ENCODE data around the gene STX3. TPM values are rescaled to one million over a fixed set of nuclear protein-coding genes. Genes with fewer than 3 reads are reported as not detected.

STX3 gene
- total RNA-seq, 3 donors from 2014 or later (not counting 1 experiment from before 2014, with no cell fraction given), result 6.8 to 19.1 (median 17.0) TPM

GRCh38 chr11:59708537-59708936, 46.6 kb upstream of the STX3 start:
- Mint-ChIP-seq H3K27me3 (ENCODE audit: low read depth in 2 of 2) (peaks cover 22 to 27% of the 10 kb centered on the region in 2 donors), H3K4me1 (no peaks in the 10 kb centered on the region), H3K27ac (no peak overlapping the region), H3K4me3 (no peak overlapping the region), H3K9me3 (no peaks in the 10 kb centered on the region), H3K36me3 (no peaks in the 10 kb centered on the region)
- no peak for TF ChIP-seq CTCF (IDR thresholded peaks at IDR 0.05)
- Histone ChIP-seq H3K27me3 (ENCODE audit: control insufficient read depth, insufficient read depth, low read length) (peaks cover 2% of the 10 kb centered on the region), H3K4me3 (ENCODE audit: low read length) (no peak overlapping the region), H3K4me1 (ENCODE audit: control insufficient read depth, insufficient read depth, low read length) (no peaks in the 10 kb centered on the region), H3K9me3 (ENCODE audit: control insufficient read depth, insufficient read depth, low read length) (no peaks in the 10 kb centered on the region), H3K27ac (ENCODE audit: low read length) (no peak overlapping the region), H3K36me3 (ENCODE audit: control insufficient read depth, insufficient read depth, low read length) (no peaks in the 10 kb centered on the region)
- 62% methylated on average over 1 of the region's 1 CpG for WGBS (ENCODE audit: insufficient coverage)
- intact Hi-C loops (cut with micrococcal nuclease), result no loop called here
- no peak for DNase-seq
- ATAC-seq, result no peak

- 100% methylated on average over 2 of the region's 3 CpGs for WGBS (ENCODE audit: insufficient coverage)
- Mint-ChIP-seq H3K4me3 (no peak overlapping the region), H3K36me3 (no peaks in the 10 kb centered on the region), H3K27ac (no peak overlapping the region), H3K27me3 (ENCODE audit: low read depth in 2 of 2) (peaks cover 20 to 25% of the 10 kb centered on the region in 2 donors), H3K4me1 (no peaks in the 10 kb centered on the region), H3K9me3 (no peaks in the 10 kb centered on the region)
- Histone ChIP-seq H3K4me3 (ENCODE audit: low read length) (no peak overlapping the region), H3K27ac (ENCODE audit: low read length) (no peak overlapping the region), H3K9me3 (ENCODE audit: control insufficient read depth, insufficient read depth, low read length) (no peaks in the 10 kb centered on the region), H3K36me3 (ENCODE audit: control insufficient read depth, insufficient read depth, low read length) (no peaks in the 10 kb centered on the region), H3K4me1 (ENCODE audit: control insufficient read depth, insufficient read depth, low read length) (no peaks in the 10 kb centered on the region), H3K27me3 (ENCODE audit: control insufficient read depth, insufficient read depth, low read length) (no peaks in the 10 kb centered on the region)
- ATAC-seq (no peak), DNase-seq (no peak)
- intact Hi-C loops (cut with micrococcal nuclease), result no loop called here
- no peak for TF ChIP-seq CTCF (IDR thresholded peaks at IDR 0.05)
Measured at GRCh38 chr11:59710136-59710847, 44.9 kb upstream of the STX3 start.

- H3K4me3 ChIP-seq (ENCODE audit: low read length), result no peak within 1 kb of the TSS
- intact Hi-C loops (cut with micrococcal nuclease), result no loop called here
- Mint-ChIP-seq H3K27me3 (ENCODE audit: low read depth in 2 of 2) (peaks cover 18 to 36% of the 10 kb centered on the region in 2 donors), H3K4me1 (no peaks in the 10 kb centered on the region), H3K36me3 (no peaks in the 10 kb centered on the region), H3K4me3 (no peak within 1 kb of the TSS), H3K9me3 (no peaks in the 10 kb centered on the region), H3K27ac (no peak within 1 kb of the TSS)
- H3K9me3 ChIP-seq (ENCODE audit: control insufficient read depth, insufficient read depth, low read length), result no peaks in the 10 kb centered on the region
- DNase-seq (no peak), ATAC-seq (no peak)
- no peaks in the 10 kb centered on the region for H3K27me3 ChIP-seq (ENCODE audit: control insufficient read depth, insufficient read depth, low read length)
- no peaks in the 10 kb centered on the region for H3K4me1 ChIP-seq (ENCODE audit: control insufficient read depth, insufficient read depth, low read length)
- 83% methylated on average over 2 of the region's 2 CpGs for WGBS (ENCODE audit: insufficient coverage)
- no peak for TF ChIP-seq CTCF (IDR thresholded peaks at IDR 0.05)
- H3K36me3 ChIP-seq (ENCODE audit: control insufficient read depth, insufficient read depth, low read length), result no peaks in the 10 kb centered on the region
- no peak within 1 kb of the TSS for H3K27ac ChIP-seq (ENCODE audit: low read length)
Measured at GRCh38 chr11:59713745-59714144, 41.4 kb upstream of the STX3 start, which contains the start of gene OR10V1. OR10V1 (minus strand) TSS chr11:59713845; CDS start chr11:59713845, 0 bp downstream.

- H3K36me3 Mint-ChIP-seq, result no peaks in the 10 kb centered on the region
- no peak for TF ChIP-seq CTCF (IDR thresholded peaks at IDR 0.05)
- no peaks in the 10 kb centered on the region for H3K36me3 ChIP-seq (ENCODE audit: control insufficient read depth, insufficient read depth, low read length)
- no peak overlapping the region for H3K4me3 Mint-ChIP-seq
- no peaks in the 10 kb centered on the region for H3K4me1 Mint-ChIP-seq
- H3K27me3 Mint-ChIP-seq (ENCODE audit: low read depth in 2 of 2), result peaks cover 21 to 38% of the 10 kb centered on the region in 2 donors
- H3K9me3 ChIP-seq (ENCODE audit: control insufficient read depth, insufficient read depth, low read length), result no peaks in the 10 kb centered on the region
- no peak for ATAC-seq
- no peak overlapping the region for H3K27ac ChIP-seq (ENCODE audit: low read length)
- DNase-seq, result no peak
- H3K4me3 ChIP-seq (ENCODE audit: low read length), result no peak overlapping the region
- intact Hi-C loops (cut with micrococcal nuclease), result no loop called here
- no CpG with 5 or more reads among the region's 3 CpGs for WGBS (ENCODE audit: insufficient coverage)
- H3K27ac Mint-ChIP-seq, result no peak overlapping the region
- no peaks in the 10 kb centered on the region for H3K27me3 ChIP-seq (ENCODE audit: control insufficient read depth, insufficient read depth, low read length)
- H3K9me3 Mint-ChIP-seq, result no peaks in the 10 kb centered on the region
- H3K4me1 ChIP-seq (ENCODE audit: control insufficient read depth, insufficient read depth, low read length), result no peaks in the 10 kb centered on the region
Measured at GRCh38 chr11:59716051-59716450, 39.1 kb upstream of the STX3 start.

Measured in natural killer cell (primary cell).